Mucosa of gallbladder (tissue), 1 donor: Measurements from ENCODE around the gene COL3A1. TPM values are rescaled to one million over a fixed set of nuclear protein-coding genes. Genes with fewer than 3 reads are reported as not detected.

Experiments
- DNase-seq: peaks from one replicate; pipeline ENCODE4 v3.0.0-alpha.2; 2020; ENCODE audit warnings: low spot score
- total RNA-seq: library from RNA; stranded (reverse); gene quantifications from one replicate; pipeline ENCODE4 v1.2.1, GENCODE V29; 2021
- donor health status: DM: no; HTN: no; CAD: no.

Gene COL3A1
- total RNA-seq, 1 donor from 2014 or later: 371 TPM

- DNase-seq: no peak
Measured at GRCh38 chr2:189015359-189015758, 41.2 kb downstream of the COL3A1 start.

GRCh38 chr2:189016311-189016861 lies 42.2 kb downstream of the COL3A1 start:
- no peak for DNase-seq

GRCh38 chr2:189018631-189019030 lies 44.5 kb downstream of the COL3A1 start:
- DNase-seq: no peak

- no peak for DNase-seq
Measured at GRCh38 chr2:189020179-189020578, 46.0 kb downstream of the COL3A1 start.

- no peak for DNase-seq
Measured at GRCh38 chr2:189022053-189022481, 47.9 kb downstream of the COL3A1 start.

GRCh38 chr2:189022492-189022891 lies 48.3 kb downstream of the COL3A1 start:
- no peak for DNase-seq

- no peak for DNase-seq
Measured at GRCh38 chr2:189024901-189025618, 50.9 kb downstream of the COL3A1 start.

- DNase-seq: no peak
Measured at GRCh38 chr2:189037518-189037917, 63.3 kb downstream of the COL3A1 start.

GRCh38 chr2:189045836-189046235 lies 71.7 kb downstream of the COL3A1 start:
- no peak for DNase-seq

GRCh38 chr2:189046320-189046719 lies 72.1 kb downstream of the COL3A1 start:
- DNase-seq: no peak

GRCh38 chr2:189047171-189047888 lies 73.2 kb downstream of the COL3A1 start:
- DNase-seq: no peak

- no peak for DNase-seq
Measured at GRCh38 chr2:189048189-189048588, 74.0 kb downstream of the COL3A1 start.

- DNase-seq: no peak
Measured at GRCh38 chr2:189049709-189050164, 75.6 kb downstream of the COL3A1 start.

GRCh38 chr2:189050165-189050712 lies 76.1 kb downstream of the COL3A1 start:
- DNase-seq: no peak

GRCh38 chr2:189056200-189057106 lies 82.3 kb downstream of the COL3A1 start:
- DNase-seq: no peak

- DNase-seq: no peak
Measured at GRCh38 chr2:189057316-189057715, 83.1 kb downstream of the COL3A1 start.

- no peak for DNase-seq
Measured at GRCh38 chr2:189060096-189060642, 86.0 kb downstream of the COL3A1 start.
